Caco-2 (cell line): ENCODE results near the gene CLIC4. TPM values are rescaled to one million over a fixed set of nuclear protein-coding genes. Genes with fewer than 3 reads are reported as not detected.
A peak's percentile ranks its signal among the peaks of the same experiment; 100 is the strongest.

ENCODE experiments used
- BruUV-seq: library from RNA; stranded (reverse); fragments of 400-500 nt; replicated peaks from 2 replicates; lab custom pipeline; 2021; lab: Mats Ljungman, UMichigan
- CTCF ChIA-PET: fragments of 300-600 bp; sonication (Branson Sonifier 250); formaldehyde crosslinking; loops from one replicate; lab custom pipeline; 2022; ENCODE audit warnings: antibody characterized with exemption; lab: Charles Lee
- POLR2A ChIA-PET: fragments of 300-600 bp; sonication (Branson Sonifier 250); formaldehyde crosslinking; loops from one replicate; lab custom pipeline; 2022; ENCODE audit warnings: antibody characterized with exemption; lab: Charles Lee
- DNase-seq, 2 experiments: peaks; one replicate each; pipeline versions ENCODE4 v3.0.0 to v3.0.0-alpha.2; 2020 to 2022
- H3K27me3 ChIP-seq: replicated peaks from 2 replicates; pipeline ENCODE4 v1.6.0; 2011; ENCODE audit warnings: low read length; ENCODE audit not compliant: control insufficient read depth, insufficient read depth
- H3K36me3 ChIP-seq: 2 replicates; pipeline ENCODE4 v1.5.1; 2011; ENCODE audit warnings: low read length; ENCODE audit not compliant: control insufficient read depth, insufficient read depth
- H3K4me1 ChIP-seq: fragments of 250-450 bp; sonication (Bioruptor Pico); 2 replicates; pipeline ENCODE4 v1.5.1; 2020; ENCODE audit warnings: mild to moderate bottlenecking
- H3K4me3 ChIP-seq: 2 replicates; pipeline ENCODE4 v1.5.1; 2011; ENCODE audit warnings: low read depth, mild to moderate bottlenecking, control low read depth, low read length
- H3K9me3 ChIP-seq: fragments of 250-450 bp; sonication (Bioruptor Pico); 2 replicates; pipeline ENCODE4 v1.5.1; 2020; ENCODE audit warnings: mild to moderate bottlenecking, moderate library complexity
- H3K27ac Mint-ChIP-seq: one replicate; pipeline ENCODE4 v1.8.0; 2022; ENCODE audit warnings: mixed read lengths; ENCODE audit not compliant: unreplicated experiment
- H3K27me3 Mint-ChIP-seq: one replicate; pipeline ENCODE4 v1.8.0; 2022; ENCODE audit warnings: mixed read lengths; ENCODE audit not compliant: insufficient read depth, unreplicated experiment
- H3K36me3 Mint-ChIP-seq: one replicate; pipeline ENCODE4 v1.8.0; 2022; ENCODE audit warnings: mild to moderate bottlenecking, mixed read lengths; ENCODE audit not compliant: insufficient read depth, unreplicated experiment
- H3K4me1 Mint-ChIP-seq: one replicate; pipeline ENCODE4 v1.8.0; 2022; ENCODE audit warnings: low read depth, mixed read lengths; ENCODE audit not compliant: unreplicated experiment
- H3K4me3 Mint-ChIP-seq: one replicate; pipeline ENCODE4 v1.8.0; 2022; ENCODE audit warnings: mild to moderate bottlenecking, moderate library complexity, mixed read lengths; ENCODE audit not compliant: unreplicated experiment
- H3K9me3 Mint-ChIP-seq: one replicate; pipeline ENCODE4 v1.8.0; 2022; ENCODE audit warnings: mixed read lengths; ENCODE audit not compliant: unreplicated experiment
- intact Hi-C: fragments of 100-400 bp; cut with micrococcal nuclease; formaldehyde crosslinking; loops from one replicate; pipeline ENCODE4 v1.10.0; 2022; ENCODE audit not compliant: unreplicated experiment
- total RNA-seq: library from RNA; stranded (reverse); gene quantifications from 2 replicates; pipeline ENCODE4 v1.2.3, GENCODE V29; 2022
- TF ChIP-seq, protein P1 (sequence below), 2 experiments: fragments of 200-600 bp in 1 of 2; IDR thresholded peaks; 1 replicate in 1 of 2; 2 replicates in 1 of 2; pipeline versions ENCODE4 v1.5.1 to v1.8.0; 2011 to 2022; ENCODE audit warnings: antibody characterized with exemption in 1 of 2, control low read depth in 1 of 2, inconsistent platforms in 1 of 2, low read depth in 1 of 2, low read length in 1 of 2, mild to moderate bottlenecking in 1 of 2, moderate library complexity in 1 of 2; ENCODE audit not compliant: insufficient read depth in 1 of 2, severe bottlenecking in 1 of 2, unreplicated experiment in 1 of 2

The CLIC4 gene
- total RNA-seq, 1 experiment from 2014 or later = 140 TPM

DNA sequence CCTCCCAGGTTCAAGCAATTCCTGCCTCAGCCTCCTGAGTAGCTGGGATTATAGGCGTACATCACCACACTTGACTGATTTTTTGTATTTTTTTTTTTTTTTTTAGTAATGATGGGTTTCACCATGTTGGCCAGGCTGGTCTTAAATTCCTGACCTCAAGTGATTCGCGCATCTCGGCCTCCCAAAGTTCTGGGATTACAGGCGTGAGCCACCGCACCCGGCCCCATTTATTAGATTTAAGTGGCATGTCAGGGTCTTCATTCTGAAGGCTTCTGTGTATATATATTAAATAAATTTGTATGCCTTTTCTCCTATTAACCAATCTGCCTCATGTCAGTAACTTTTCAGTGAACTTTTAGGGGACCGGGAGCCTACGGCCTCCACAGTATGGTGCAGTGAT is 6.0 kb upstream of the CLIC4 start:
- Histone ChIP-seq H3K36me3 (no peaks in the 10 kb centered on the region), H3K4me3 (no peak overlapping the region), H3K9me3 (no peaks in the 10 kb centered on the region), H3K4me1 (peaks cover 35% of the 10 kb centered on the region), H3K27me3 (no peaks in the 10 kb centered on the region)
- intact Hi-C loops = no loop called here
- Mint-ChIP-seq H3K27me3 (no peaks in the 10 kb centered on the region), H3K36me3 (peaks cover 6% of the 10 kb centered on the region), H3K9me3 (no peaks in the 10 kb centered on the region), H3K27ac (no peak overlapping the region), H3K4me1 (peaks cover 35% of the 10 kb centered on the region), H3K4me3 (no peak overlapping the region)
- DNase-seq = no peak
- BruUV-seq = no TSS peak
- ChIA-PET POLR2A (no interaction called here), CTCF (interaction anchor here (0.6 to 0.9 kb wide), 3 partner anchors 55 to 64 kb away, joined by 3 to 9 read pairs (median 3); no protein-coding TSS in a partner anchor)
- TF ChIP-seq, protein P1, sequence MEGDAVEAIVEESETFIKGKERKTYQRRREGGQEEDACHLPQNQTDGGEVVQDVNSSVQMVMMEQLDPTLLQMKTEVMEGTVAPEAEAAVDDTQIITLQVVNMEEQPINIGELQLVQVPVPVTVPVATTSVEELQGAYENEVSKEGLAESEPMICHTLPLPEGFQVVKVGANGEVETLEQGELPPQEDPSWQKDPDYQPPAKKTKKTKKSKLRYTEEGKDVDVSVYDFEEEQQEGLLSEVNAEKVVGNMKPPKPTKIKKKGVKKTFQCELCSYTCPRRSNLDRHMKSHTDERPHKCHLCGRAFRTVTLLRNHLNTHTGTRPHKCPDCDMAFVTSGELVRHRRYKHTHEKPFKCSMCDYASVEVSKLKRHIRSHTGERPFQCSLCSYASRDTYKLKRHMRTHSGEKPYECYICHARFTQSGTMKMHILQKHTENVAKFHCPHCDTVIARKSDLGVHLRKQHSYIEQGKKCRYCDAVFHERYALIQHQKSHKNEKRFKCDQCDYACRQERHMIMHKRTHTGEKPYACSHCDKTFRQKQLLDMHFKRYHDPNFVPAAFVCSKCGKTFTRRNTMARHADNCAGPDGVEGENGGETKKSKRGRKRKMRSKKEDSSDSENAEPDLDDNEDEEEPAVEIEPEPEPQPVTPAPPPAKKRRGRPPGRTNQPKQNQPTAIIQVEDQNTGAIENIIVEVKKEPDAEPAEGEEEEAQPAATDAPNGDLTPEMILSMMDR (IDR thresholded peaks at IDR 0.05; ENCODE audit: insufficient read depth in 1 of 2, low read depth in 1 of 2, low read length in 1 of 2, severe bottlenecking in 1 of 2, unreplicated experiment in 1 of 2) = no peak

DNA sequence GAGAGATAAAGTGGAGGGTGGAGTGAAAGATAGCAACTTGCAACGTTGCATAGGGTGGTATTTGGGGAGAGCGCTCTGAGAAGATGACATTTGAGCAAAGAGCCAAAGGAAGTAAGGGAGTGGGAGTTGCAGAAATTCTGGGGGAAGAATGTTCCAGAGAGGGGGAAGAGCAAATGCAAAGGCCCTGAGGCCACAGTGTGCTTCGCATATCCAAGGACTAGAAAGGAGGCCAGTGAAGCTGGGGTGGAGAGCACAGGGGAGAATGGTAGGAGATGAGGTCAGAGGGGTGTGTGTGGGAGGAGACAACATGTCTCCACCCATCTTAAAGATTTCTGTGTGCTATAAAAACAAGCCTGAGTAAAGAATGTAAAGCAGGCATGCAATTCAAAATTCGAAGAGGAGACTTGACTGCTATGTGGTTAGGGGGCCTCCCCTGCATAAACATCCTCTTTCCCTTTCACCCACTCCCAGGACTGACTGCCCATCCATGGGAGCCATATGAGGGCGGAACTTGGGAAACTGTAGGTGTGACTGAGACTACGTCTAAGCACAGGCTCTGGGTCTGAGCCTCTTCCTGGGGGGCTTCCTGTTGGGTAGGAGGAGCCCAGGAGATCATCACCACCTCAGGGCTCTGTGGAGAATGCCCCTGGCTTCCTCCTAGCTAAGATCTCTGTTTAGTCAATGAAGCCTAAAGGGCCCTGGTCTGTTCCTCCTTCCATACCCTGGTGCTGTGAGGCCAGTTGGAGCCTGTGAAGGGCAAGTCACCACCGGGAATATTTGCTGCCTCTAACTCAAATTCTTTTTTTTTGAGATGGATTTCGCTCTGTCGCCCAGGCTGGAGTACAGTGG is 2.9 kb upstream of the CLIC4 start:
- intact Hi-C loops = no loop called here
- Mint-ChIP-seq H3K9me3 (no peaks in the 10 kb centered on the region), H3K36me3 (peaks cover 22% of the 10 kb centered on the region), H3K4me1 (peaks cover 23% of the 10 kb centered on the region), H3K4me3 (no peak overlapping the region), H3K27ac (peak overlapping the region; percentile 39), H3K27me3 (no peaks in the 10 kb centered on the region)
- peaks cover 21% of the 10 kb centered on the region for H3K4me1 ChIP-seq
- peak; percentile 10 to 54 for DNase-seq
- no peaks in the 10 kb centered on the region for H3K27me3 ChIP-seq
- TF ChIP-seq, protein P1 (IDR thresholded peaks at IDR 0.05; ENCODE audit: insufficient read depth in 1 of 2, low read depth in 1 of 2, low read length in 1 of 2, severe bottlenecking in 1 of 2, unreplicated experiment in 1 of 2) = no peak
- POLR2A ChIA-PET = no interaction called here
- CTCF ChIA-PET = no interaction called here
- no peaks in the 10 kb centered on the region for H3K36me3 ChIP-seq
- no peaks in the 10 kb centered on the region for H3K9me3 ChIP-seq
- no peak overlapping the region for H3K4me3 ChIP-seq
- no TSS peak for BruUV-seq

DNA sequence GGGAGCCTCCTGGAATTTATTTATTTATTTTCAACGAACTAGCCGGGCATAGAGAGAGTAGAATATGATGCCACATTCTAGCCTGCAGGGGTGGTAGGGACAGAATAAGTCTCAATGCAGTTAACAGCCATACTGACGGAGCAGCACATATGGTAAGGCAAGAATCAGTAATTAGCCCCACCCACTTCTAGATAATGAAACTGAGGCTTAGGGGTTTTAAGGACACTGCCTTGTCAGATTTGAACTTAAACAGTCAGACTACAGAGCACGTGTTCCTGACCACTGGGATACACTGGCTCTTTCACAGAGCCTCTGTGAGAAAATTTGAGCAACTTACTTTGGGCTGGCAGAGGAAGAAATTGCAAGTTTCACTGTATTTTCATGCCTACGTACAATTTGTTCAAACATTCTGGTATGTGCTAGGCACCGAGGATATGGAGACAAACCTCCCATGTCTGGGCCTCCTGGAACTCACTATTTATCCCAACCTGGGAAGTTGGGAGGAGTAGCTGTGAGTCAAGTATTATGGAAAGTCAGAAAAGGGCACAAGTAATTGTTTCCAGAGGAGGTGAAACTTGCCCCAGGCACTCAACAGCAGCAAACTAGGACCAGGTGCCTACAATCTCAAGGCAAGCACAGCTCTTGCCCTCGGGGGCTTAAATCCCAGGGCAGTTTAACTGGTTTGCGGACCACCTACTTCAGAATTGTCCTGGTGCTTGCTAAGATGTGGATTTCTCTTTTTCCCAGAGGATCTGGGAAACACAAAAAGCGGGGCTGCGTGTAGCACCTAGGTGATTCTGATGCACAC is 1.6 kb upstream of the CLIC4 start:
- TF ChIP-seq, protein P1 (IDR thresholded peaks at IDR 0.05; ENCODE audit: insufficient read depth in 1 of 2, low read depth in 1 of 2, low read length in 1 of 2, severe bottlenecking in 1 of 2, unreplicated experiment in 1 of 2) = no peak
- no peak overlapping the region for H3K4me3 ChIP-seq
- intact Hi-C loops = no loop called here
- peaks cover 30% of the 10 kb centered on the region for H3K36me3 Mint-ChIP-seq
- no TSS peak for BruUV-seq
- no peaks in the 10 kb centered on the region for H3K27me3 ChIP-seq
- peak in 1 of 2 experiments; percentile 53 for DNase-seq
- no peaks in the 10 kb centered on the region for H3K9me3 Mint-ChIP-seq
- H3K4me1 Mint-ChIP-seq = peaks cover 23% of the 10 kb centered on the region
- H3K36me3 ChIP-seq = no peaks in the 10 kb centered on the region
- POLR2A ChIA-PET = no interaction called here
- peak overlapping the region; percentile 84 for H3K4me3 Mint-ChIP-seq
- CTCF ChIA-PET = interaction anchor here (0.6 to 1.0 kb wide), 2 partner anchors 60 to 87 kb away, joined by 3 read pairs; no protein-coding TSS in a partner anchor
- H3K27ac Mint-ChIP-seq = peak overlapping the region; percentile 82
- H3K27me3 Mint-ChIP-seq = no peaks in the 10 kb centered on the region
- H3K9me3 ChIP-seq = no peaks in the 10 kb centered on the region
- H3K4me1 ChIP-seq = peaks cover 21% of the 10 kb centered on the region
